Upper lobe of left lung (tissue), 6 donors: ENCODE measurements around the gene GRIN2A. TPM values are rescaled to one million over a fixed set of nuclear protein-coding genes. Genes with fewer than 3 reads are reported as not detected.

Source experiments
- ATAC-seq, 2 donors: fragments of 200-7000 bp; cut with Tn5 transposase; one replicate each; pipeline ENCODE4 v1.9.1; 2022; ENCODE audit warnings: mild to moderate bottlenecking in 2 of 2, moderate library complexity in 2 of 2; ENCODE audit not compliant: low FRiP score in 2 of 2
- DNase-seq, 2 donors: peaks; one replicate each; pipeline ENCODE4 v3.0.0-alpha.2; 2019 to 2020
- H3K27ac ChIP-seq, 4 donors: fragments of 200-600 bp; sonication (generic); one replicate each; pipeline ENCODE4 v1.5.1; 2016 to 2019
- H3K27me3 ChIP-seq, 4 donors: fragments of 200-600 bp; sonication (generic); one replicate each; pipeline ENCODE4 v1.5.1; 2017 to 2019
- H3K36me3 ChIP-seq, 4 donors: fragments of 200-600 bp; sonication (generic); one replicate each; pipeline ENCODE4 v1.5.1; 2016 to 2019
- H3K4me1 ChIP-seq, 4 donors: fragments of 200-600 bp; sonication (generic); one replicate each; pipeline ENCODE4 v1.5.1; 2018 to 2019
- H3K4me3 ChIP-seq, 4 donors: fragments of 200-600 bp; sonication (generic); one replicate each; pipeline ENCODE4 v1.5.1; 2017 to 2019; ENCODE audit warnings: mild to moderate bottlenecking in 2 of 4, moderate library complexity in 1 of 4
- H3K9me3 ChIP-seq, 4 donors: fragments of 200-600 bp; sonication (generic); one replicate each; pipeline ENCODE4 v1.5.1; 2018 to 2019
- EP300 ChIP-seq, 4 donors: sonication (generic); formaldehyde crosslinking; IDR thresholded peaks; one replicate each; pipeline ENCODE4 v1.5.1; 2017; ENCODE audit warnings: antibody characterized with exemption in 4 of 4, control low read depth in 2 of 4
- POLR2A ChIP-seq, 4 donors: fragments of 450-650 bp; IDR thresholded peaks; one replicate each; pipeline ENCODE4 v1.5.1; 2016 to 2017; ENCODE audit warnings: antibody characterized with exemption in 4 of 4, mild to moderate bottlenecking in 2 of 4
- POLR2AphosphoS5 ChIP-seq, 2 donors: sonication (generic); formaldehyde crosslinking; IDR thresholded peaks; one replicate each; pipeline ENCODE4 v1.5.1; 2017; ENCODE audit warnings: antibody characterized with exemption in 2 of 2
- WGBS, 2 donors: methylation state at CpG; one replicate each; pipeline ENCODE4 v1.1.5; 2017 to 2018; 5-methylcytosine and 5-hydroxymethylcytosine counted together
- total RNA-seq, 6 donors: library from RNA; depleted of rRNA in 4 of 6; stranded (reverse); fragments of >200 nt in 4 of 6; gene quantifications; one replicate each; pipeline versions ENCODE4 v1.1.0 to v1.2.1, GENCODE V29; 2016 to 2021
- TF ChIP-seq, protein P1 (sequence below), 6 experiments: fragments of 450-650 bp in 4 of 6; fragments of 200-600 bp in 2 of 6; sonication (generic) in 2 of 6; IDR thresholded peaks; one replicate each; pipeline ENCODE4 v1.5.1; 2016 to 2019; ENCODE audit warnings: antibody characterized with exemption in 6 of 6
- donor health status: DM: no; HTN: no; CAD: no; lungs with moderate emphysema.
- donor health status: DM: no; HTN: yes; CAD: no; lungs with severe emphysema.

Gene GRIN2A
- total RNA-seq, 6 donors from 2014 or later, result 0.11 to 0.57 (median 0.30) TPM; not detected in 3

DNA sequence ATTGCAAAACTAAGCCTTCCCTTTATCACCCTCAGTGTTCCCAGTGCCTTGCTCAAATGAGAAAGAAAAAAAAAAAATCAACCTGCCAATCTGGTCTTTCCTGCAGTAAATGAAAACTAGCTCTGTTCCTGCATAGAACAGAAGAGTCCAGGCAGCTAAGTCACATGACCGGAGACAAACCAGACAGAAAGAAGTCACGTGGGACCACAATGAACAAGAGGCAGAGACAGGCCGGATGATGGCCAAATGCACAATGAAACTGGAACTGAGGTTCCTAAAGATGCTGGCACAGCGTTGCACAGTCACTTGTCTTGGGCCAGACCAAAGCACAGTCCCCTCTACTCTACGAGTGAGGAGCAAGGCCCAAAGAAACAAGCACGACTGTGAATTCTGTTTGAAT lies 172.5 kb downstream of the GRIN2A start:
- Histone ChIP-seq H3K27ac (no peak overlapping the region), H3K27me3 (no peaks in the 10 kb centered on the region), H3K4me3 (no peak overlapping the region), H3K36me3 (no peaks in the 10 kb centered on the region), H3K9me3 (peaks cover 0 to 4% (median 2%) of the 10 kb centered on the region in 4 donors), H3K4me1 (no peaks in the 10 kb centered on the region)
- DNase-seq (no peak), ATAC-seq (no peak)
- 71 to 72% methylated on average over 6 of the region's 6 CpGs for WGBS, 2 donors
- TF ChIP-seq EP300 (IDR thresholded peaks at IDR 0.05), result no peak
- no peak for TF ChIP-seq POLR2AphosphoS5 (IDR thresholded peaks at IDR 0.05)
- TF ChIP-seq POLR2A (IDR thresholded peaks at IDR 0.05), result no peak
- TF ChIP-seq, protein P1, sequence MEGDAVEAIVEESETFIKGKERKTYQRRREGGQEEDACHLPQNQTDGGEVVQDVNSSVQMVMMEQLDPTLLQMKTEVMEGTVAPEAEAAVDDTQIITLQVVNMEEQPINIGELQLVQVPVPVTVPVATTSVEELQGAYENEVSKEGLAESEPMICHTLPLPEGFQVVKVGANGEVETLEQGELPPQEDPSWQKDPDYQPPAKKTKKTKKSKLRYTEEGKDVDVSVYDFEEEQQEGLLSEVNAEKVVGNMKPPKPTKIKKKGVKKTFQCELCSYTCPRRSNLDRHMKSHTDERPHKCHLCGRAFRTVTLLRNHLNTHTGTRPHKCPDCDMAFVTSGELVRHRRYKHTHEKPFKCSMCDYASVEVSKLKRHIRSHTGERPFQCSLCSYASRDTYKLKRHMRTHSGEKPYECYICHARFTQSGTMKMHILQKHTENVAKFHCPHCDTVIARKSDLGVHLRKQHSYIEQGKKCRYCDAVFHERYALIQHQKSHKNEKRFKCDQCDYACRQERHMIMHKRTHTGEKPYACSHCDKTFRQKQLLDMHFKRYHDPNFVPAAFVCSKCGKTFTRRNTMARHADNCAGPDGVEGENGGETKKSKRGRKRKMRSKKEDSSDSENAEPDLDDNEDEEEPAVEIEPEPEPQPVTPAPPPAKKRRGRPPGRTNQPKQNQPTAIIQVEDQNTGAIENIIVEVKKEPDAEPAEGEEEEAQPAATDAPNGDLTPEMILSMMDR (IDR thresholded peaks at IDR 0.05), result no peak

DNA sequence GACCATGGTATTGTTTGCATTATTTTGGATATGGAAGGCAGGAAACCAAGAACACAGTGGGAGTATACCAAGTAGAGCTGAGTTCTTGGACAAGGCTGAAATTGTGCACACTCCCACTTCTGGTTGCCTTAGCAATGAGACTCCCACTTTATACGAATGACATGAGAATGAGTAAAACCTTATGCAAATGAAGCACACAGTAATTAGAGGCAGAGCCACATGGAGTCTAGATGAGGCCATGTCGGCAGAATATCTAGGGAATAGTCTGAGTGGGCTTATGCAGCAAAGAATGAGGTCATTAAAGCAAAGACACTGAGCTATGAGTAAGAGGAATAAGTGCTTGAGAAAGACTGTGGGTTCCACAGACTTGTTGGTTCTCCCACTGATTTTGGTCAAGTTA lies 178.7 kb downstream of the GRIN2A start:
- DNase-seq, result no peak
- H3K36me3 ChIP-seq, result no peaks in the 10 kb centered on the region
- H3K27ac ChIP-seq, result no peak overlapping the region
- peaks cover 0 to 4% (median 2%) of the 10 kb centered on the region in 4 donors for H3K9me3 ChIP-seq
- WGBS, 2 donors, result 77 to 78% methylated on average over 2 of the region's 2 CpGs
- no peaks in the 10 kb centered on the region for H3K27me3 ChIP-seq
- no peaks in the 10 kb centered on the region for H3K4me1 ChIP-seq
- peak in 1 of 2 donors; percentile 34 for ATAC-seq
- TF ChIP-seq POLR2A (IDR thresholded peaks at IDR 0.05) (no peak), EP300 (IDR thresholded peaks at IDR 0.05) (no peak), POLR2AphosphoS5 (IDR thresholded peaks at IDR 0.05) (no peak)
- TF ChIP-seq, protein P1 (IDR thresholded peaks at IDR 0.05), result no peak
- H3K4me3 ChIP-seq, result no peak overlapping the region

DNA sequence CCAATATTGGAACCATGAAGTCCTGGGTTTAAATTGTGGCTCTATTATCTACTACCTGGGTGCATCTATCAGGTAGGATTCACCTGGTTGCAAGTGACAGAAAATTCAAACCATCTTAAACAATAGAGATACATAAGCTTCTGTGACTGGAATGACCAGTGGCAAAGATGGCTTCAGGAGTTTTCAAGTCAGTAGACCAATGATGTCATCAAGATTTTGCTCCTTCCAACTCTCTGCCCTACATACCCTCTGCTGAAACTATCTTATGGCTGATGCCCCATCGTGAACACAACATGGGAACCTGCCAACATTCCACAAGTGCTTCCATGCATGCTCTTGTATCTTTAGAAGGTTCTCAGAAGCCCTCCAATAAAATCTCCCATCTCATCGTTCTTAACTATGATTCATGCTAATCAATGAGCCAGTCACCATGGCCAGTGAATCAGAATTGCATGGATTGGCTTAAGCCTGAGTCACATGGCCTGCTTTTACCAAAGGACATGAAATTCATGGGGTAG lies 180.9 kb downstream of the GRIN2A start:
- ATAC-seq (no peak), DNase-seq (no peak)
- Histone ChIP-seq H3K4me1 (no peaks in the 10 kb centered on the region), H3K27me3 (no peaks in the 10 kb centered on the region), H3K36me3 (no peaks in the 10 kb centered on the region), H3K9me3 (peaks cover 0 to 4% (median 2%) of the 10 kb centered on the region in 4 donors), H3K27ac (no peak overlapping the region), H3K4me3 (no peak overlapping the region)
- WGBS, 2 donors, result 82 to 83% methylated on average over 2 of the region's 2 CpGs
- TF ChIP-seq POLR2A (IDR thresholded peaks at IDR 0.05), result no peak

DNA sequence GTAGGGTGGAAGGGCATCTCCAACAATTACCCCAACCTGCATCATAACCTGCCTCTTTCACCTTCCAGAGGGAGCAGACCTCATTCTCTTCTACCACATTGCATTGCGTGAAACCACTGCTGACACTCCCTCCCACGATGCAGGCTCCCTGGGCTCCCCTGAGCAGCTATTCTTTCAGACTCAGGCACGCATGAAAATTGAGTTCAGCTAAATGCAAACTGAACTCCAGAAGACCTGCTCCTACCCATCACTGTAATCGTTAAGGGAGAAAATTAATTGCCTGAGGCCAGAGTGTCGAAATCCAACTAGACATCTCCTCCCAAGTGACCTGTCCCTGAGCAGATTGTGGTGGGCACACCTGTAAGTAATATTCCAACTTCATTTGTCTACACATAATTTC lies 186.0 kb downstream of the GRIN2A start:
- TF ChIP-seq POLR2A (IDR thresholded peaks at IDR 0.05) (no peak), POLR2AphosphoS5 (IDR thresholded peaks at IDR 0.05) (no peak), EP300 (IDR thresholded peaks at IDR 0.05) (no peak)
- TF ChIP-seq, protein P1 (IDR thresholded peaks at IDR 0.05), result no peak
- DNase-seq (no peak), ATAC-seq (no peak)
- Histone ChIP-seq H3K27me3 (no peaks in the 10 kb centered on the region), H3K4me3 (no peak overlapping the region), H3K27ac (no peak overlapping the region), H3K36me3 (no peaks in the 10 kb centered on the region), H3K9me3 (no peaks in the 10 kb centered on the region), H3K4me1 (no peaks in the 10 kb centered on the region)
- WGBS, 2 donors, result 63 to 64% methylated on average over 5 of the region's 5 CpGs

DNA sequence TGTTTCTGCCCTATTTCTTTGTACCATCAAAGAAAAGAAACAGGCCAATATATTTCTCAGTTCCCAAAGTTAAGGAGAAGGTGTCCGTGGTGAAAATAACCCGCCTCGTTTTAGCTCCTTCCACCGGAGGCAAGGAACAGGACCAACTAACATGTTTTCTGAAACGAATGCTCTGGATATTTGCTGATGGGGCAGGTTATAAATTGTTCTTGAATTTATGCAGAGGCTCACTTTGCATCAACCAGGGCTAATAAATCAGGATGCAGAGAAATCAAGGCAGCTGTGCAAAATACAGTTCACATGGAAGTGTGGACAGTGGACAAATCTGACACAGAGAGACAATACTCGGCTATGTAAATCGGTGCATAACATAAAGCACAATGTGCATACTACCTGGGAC lies 189.8 kb downstream of the GRIN2A start:
- Histone ChIP-seq H3K4me3 (no peak overlapping the region), H3K9me3 (no peaks in the 10 kb centered on the region), H3K36me3 (no peaks in the 10 kb centered on the region), H3K27ac (no peak overlapping the region), H3K4me1 (no peaks in the 10 kb centered on the region), H3K27me3 (no peaks in the 10 kb centered on the region)
- TF ChIP-seq POLR2AphosphoS5 (IDR thresholded peaks at IDR 0.05), result no peak
- no peak for TF ChIP-seq POLR2A (IDR thresholded peaks at IDR 0.05)
- TF ChIP-seq EP300 (IDR thresholded peaks at IDR 0.05), result no peak
- TF ChIP-seq, protein P1 (IDR thresholded peaks at IDR 0.05), result no peak
- no peak for DNase-seq
- 88 to 90% methylated on average over 7 of the region's 7 CpGs for WGBS, 2 donors
- ATAC-seq, result no peak
